Prostate gland (tissue), 2 donors: ENCODE results near the gene SLC5A9. TPM values are rescaled to one million over a fixed set of nuclear protein-coding genes. Genes with fewer than 3 reads are reported as not detected.

Experiments
- DNase-seq: peaks from one replicate; pipeline ENCODE4 v3.0.0-alpha.2; 2019; ENCODE audit warnings: low spot score
- H3K27ac ChIP-seq, 2 donors: fragments of 200-600 bp; sonication (generic); 2 replicates each; pipeline ENCODE4 v1.5.1; 2017 to 2019
- H3K27me3 ChIP-seq: fragments of 200-600 bp; sonication (generic); replicated peaks from 2 replicates; pipeline ENCODE4 v1.5.1; 2019; ENCODE audit not compliant: insufficient read depth
- H3K36me3 ChIP-seq, 2 donors: fragments of 200-600 bp; sonication (generic); 1 replicate in 1 of 2; 2 replicates in 1 of 2; pipeline versions ENCODE4 v1.5.1 to v1.8.1; 2017 to 2019
- H3K4me1 ChIP-seq: fragments of 200-600 bp; sonication (generic); replicated peaks from 2 replicates; pipeline ENCODE4 v1.5.1; 2019
- H3K4me3 ChIP-seq, 2 donors: fragments of 200-600 bp; sonication (generic); 2 replicates each; pipeline ENCODE4 v1.5.1; 2017 to 2019
- H3K9me3 ChIP-seq: fragments of 200-600 bp; sonication (generic); 2 replicates; pipeline ENCODE4 v1.5.1; 2017
- CTCF ChIP-seq, 4 experiments: fragments of 200-600 bp in 2 of 4; fragments of 450-650 bp in 2 of 4; sonication (generic) in 2 of 4; IDR thresholded peaks; 1 replicate in 3 of 4; 2 replicates in 1 of 4; pipeline ENCODE4 v1.5.1; 2016 to 2019; ENCODE audit warnings: antibody characterized with exemption in 4 of 4, mild to moderate bottlenecking in 2 of 4, moderate library complexity in 2 of 4
- POLR2A ChIP-seq: fragments of 450-650 bp; IDR thresholded peaks from one replicate; pipeline ENCODE4 v1.6.1; 2016; ENCODE audit warnings: antibody characterized with exemption, mild to moderate bottlenecking
- POLR2AphosphoS5 ChIP-seq: sonication (generic); formaldehyde crosslinking; IDR thresholded peaks from one replicate; pipeline ENCODE4 v1.6.1; 2017; ENCODE audit warnings: antibody characterized with exemption
- WGBS: methylation state at CpG from one replicate; pipeline ENCODE4 v1.1.5; 2018; 5-methylcytosine and 5-hydroxymethylcytosine counted together
- intact Hi-C: fragments of 100-400 bp; cut with DNase I; formaldehyde crosslinking; loops from one replicate; pipeline ENCODE4 v1.14.2; 2022
- total RNA-seq, 2 donors: library from RNA; depleted of rRNA; stranded (reverse); fragments of >200 nt; gene quantifications; one replicate each; pipeline ENCODE4 v1.1.0, GENCODE V29; 2016

SLC5A9 gene
- total RNA-seq, 2 donors from 2014 or later: not detected

- 84% methylated on average over 12 of the region's 12 CpGs for WGBS
- no peak for DNase-seq
These were observed 11.4 kb downstream of the SLC5A9 start for GRCh38 chr1:48233666-48234485.

GRCh38 chr1:48235652-48236051, 13.1 kb downstream of the SLC5A9 start:
- Histone ChIP-seq H3K9me3 (no peaks in the 10 kb centered on the region), H3K36me3 (no peaks in the 10 kb centered on the region), H3K4me3 (no peak overlapping the region), H3K4me1 (no peaks in the 10 kb centered on the region), H3K27me3 (no peaks in the 10 kb centered on the region), H3K27ac (no peak overlapping the region)
- intact Hi-C loops: no loop called here
- no peak for TF ChIP-seq CTCF (IDR thresholded peaks at IDR 0.05)
- no peak for DNase-seq
- WGBS: 94% methylated on average over 13 of the region's 13 CpGs

More at GRCh38 chr1:48233666-48234485, 11.4 kb downstream of the SLC5A9 start:
- Histone ChIP-seq H3K27me3 (no peaks in the 10 kb centered on the region), H3K4me1 (no peaks in the 10 kb centered on the region), H3K36me3 (no peaks in the 10 kb centered on the region), H3K9me3 (no peaks in the 10 kb centered on the region), H3K27ac (no peak overlapping the region), H3K4me3 (no peak overlapping the region)
- TF ChIP-seq POLR2AphosphoS5 (peak; percentile 6), POLR2A (no peak)
- intact Hi-C loops: no loop called here

- intact Hi-C loops: no loop called here
- WGBS: 73% methylated on average over 4 of the region's 4 CpGs
- H3K27ac ChIP-seq: no peak overlapping the region
- DNase-seq: no peak
- no peak for TF ChIP-seq POLR2A
- peak; percentile 58 for TF ChIP-seq POLR2AphosphoS5
- TF ChIP-seq CTCF (IDR thresholded peaks at IDR 0.05): peak; percentile 17 to 83 (median 72)
- no peaks in the 10 kb centered on the region for H3K4me1 ChIP-seq
- H3K36me3 ChIP-seq: no peaks in the 10 kb centered on the region
- no peak overlapping the region for H3K4me3 ChIP-seq
- H3K9me3 ChIP-seq: no peaks in the 10 kb centered on the region
- no peaks in the 10 kb centered on the region for H3K27me3 ChIP-seq
These were observed 14.4 kb downstream of the SLC5A9 start for GRCh38 chr1:48236716-48237470.

GRCh38 chr1:48242141-48242736, 19.7 kb downstream of the SLC5A9 start:
- WGBS: 93% methylated on average over 12 of the region's 12 CpGs
- no peak for TF ChIP-seq POLR2AphosphoS5
- no peak for TF ChIP-seq CTCF (IDR thresholded peaks at IDR 0.05)
- no peak for TF ChIP-seq POLR2A
- Histone ChIP-seq H3K4me3 (no peak overlapping the region), H3K36me3 (no peaks in the 10 kb centered on the region), H3K27me3 (no peaks in the 10 kb centered on the region), H3K27ac (no peak overlapping the region), H3K4me1 (no peaks in the 10 kb centered on the region), H3K9me3 (no peaks in the 10 kb centered on the region)
- intact Hi-C loops: no loop called here
- no peak for DNase-seq

GRCh38 chr1:48245106-48245505, 22.6 kb downstream of the SLC5A9 start:
- 33% methylated on average over 2 of the region's 2 CpGs for WGBS
- no peak for TF ChIP-seq CTCF (IDR thresholded peaks at IDR 0.05)
- no peak for TF ChIP-seq POLR2A
- TF ChIP-seq POLR2AphosphoS5: no peak
- no peaks in the 10 kb centered on the region for H3K36me3 ChIP-seq
- no peaks in the 10 kb centered on the region for H3K4me1 ChIP-seq
- H3K27me3 ChIP-seq: no peaks in the 10 kb centered on the region
- no peak overlapping the region for H3K4me3 ChIP-seq
- H3K9me3 ChIP-seq: no peaks in the 10 kb centered on the region
- intact Hi-C loops: no loop called here
- H3K27ac ChIP-seq: peak overlapping the region in 1 of 2 donors; percentile 5
- no peak for DNase-seq
